PC-9 (cell line): ENCODE measurements around the gene GBX1.

Source experiments
- EZH2 ChIP-seq: fragments of 200-600 bp; sonication (generic); IDR thresholded peaks from 2 replicates; pipeline ENCODE4 v1.8.0; 2017; ENCODE audit warnings: antibody characterized with exemption, low read depth
- TF ChIP-seq, protein P1 (sequence below): fragments of 200-600 bp; sonication (generic); conservative IDR thresholded peaks from 2 replicates; pipeline ENCODE4 v1.6.1; 2017; ENCODE audit warnings: mixed run types, antibody characterized with exemption, mild to moderate bottlenecking, moderate library complexity

DNA sequence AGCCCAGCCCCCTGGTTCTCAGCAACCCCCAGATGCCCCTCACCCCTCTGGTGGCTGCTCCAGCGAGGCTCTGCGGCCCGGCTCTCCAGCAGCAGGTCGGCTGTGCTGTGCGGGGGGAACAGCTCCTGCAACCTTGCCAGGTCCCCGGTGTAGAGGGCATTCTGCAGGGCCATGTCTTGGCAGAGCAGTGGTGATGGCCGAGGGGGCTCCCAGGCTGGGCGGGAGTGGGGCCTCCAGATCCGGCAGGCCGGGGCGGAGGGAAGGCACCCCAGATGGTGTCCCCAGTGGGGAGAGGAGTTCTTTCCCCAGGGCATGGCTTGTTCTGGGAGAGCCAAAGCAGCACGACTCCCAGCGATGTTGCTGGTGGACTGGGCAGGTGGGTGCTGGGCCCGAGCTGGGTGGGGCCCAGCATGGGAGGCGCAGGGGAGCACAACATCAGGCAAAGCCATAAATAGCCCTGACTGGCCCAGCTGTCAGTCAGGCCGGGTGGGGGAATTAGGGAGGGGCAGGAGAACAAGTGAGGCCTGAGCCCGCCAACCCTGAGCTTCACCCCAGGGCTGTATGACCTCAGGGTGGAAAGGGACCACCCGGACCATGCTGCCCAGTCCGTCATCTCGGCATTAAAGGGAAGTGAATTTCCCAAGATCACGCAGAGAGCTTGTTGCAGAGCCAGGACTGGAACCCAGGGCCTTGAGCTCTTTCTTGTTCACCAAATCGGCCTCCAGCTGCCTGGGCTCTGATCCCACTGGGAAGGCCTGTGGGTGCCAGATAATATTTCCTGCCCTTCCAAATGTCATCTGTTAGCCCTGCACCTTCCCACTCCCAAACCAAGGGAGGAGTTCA is 20.1 kb upstream of the GBX1 start:
- TF ChIP-seq, protein P1, sequence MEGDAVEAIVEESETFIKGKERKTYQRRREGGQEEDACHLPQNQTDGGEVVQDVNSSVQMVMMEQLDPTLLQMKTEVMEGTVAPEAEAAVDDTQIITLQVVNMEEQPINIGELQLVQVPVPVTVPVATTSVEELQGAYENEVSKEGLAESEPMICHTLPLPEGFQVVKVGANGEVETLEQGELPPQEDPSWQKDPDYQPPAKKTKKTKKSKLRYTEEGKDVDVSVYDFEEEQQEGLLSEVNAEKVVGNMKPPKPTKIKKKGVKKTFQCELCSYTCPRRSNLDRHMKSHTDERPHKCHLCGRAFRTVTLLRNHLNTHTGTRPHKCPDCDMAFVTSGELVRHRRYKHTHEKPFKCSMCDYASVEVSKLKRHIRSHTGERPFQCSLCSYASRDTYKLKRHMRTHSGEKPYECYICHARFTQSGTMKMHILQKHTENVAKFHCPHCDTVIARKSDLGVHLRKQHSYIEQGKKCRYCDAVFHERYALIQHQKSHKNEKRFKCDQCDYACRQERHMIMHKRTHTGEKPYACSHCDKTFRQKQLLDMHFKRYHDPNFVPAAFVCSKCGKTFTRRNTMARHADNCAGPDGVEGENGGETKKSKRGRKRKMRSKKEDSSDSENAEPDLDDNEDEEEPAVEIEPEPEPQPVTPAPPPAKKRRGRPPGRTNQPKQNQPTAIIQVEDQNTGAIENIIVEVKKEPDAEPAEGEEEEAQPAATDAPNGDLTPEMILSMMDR = no peak
- TF ChIP-seq EZH2 = no peak
